HepG2 (cell line): ENCODE data around the gene ZNF527. TPM values are rescaled to one million over a fixed set of nuclear protein-coding genes. Genes with fewer than 3 reads are reported as not detected.

Experiments
- IKZF4 ChIP-seq: sonication (generic); formaldehyde crosslinking; IDR thresholded peaks from 2 replicates; pipeline ENCODE4 v1.5.1; 2020; ENCODE audit warnings: borderline replicate concordance, mild to moderate bottlenecking, low read depth, missing genetic modification reagents; ENCODE audit errors: not compliant biosample characterization
- JUN ChIP-seq: sonication (generic); formaldehyde crosslinking; IDR thresholded peaks from 2 replicates; pipeline ENCODE4 v1.4.0; 2020; ENCODE audit warnings: mild to moderate bottlenecking, missing genetic modification reagents
- NFATC3 ChIP-seq: sonication (generic); formaldehyde crosslinking; IDR thresholded peaks from 2 replicates; pipeline ENCODE4 v1.5.1; 2020; ENCODE audit warnings: mild to moderate bottlenecking, missing genetic modification reagents
- NFYC ChIP-seq: IDR thresholded peaks from 2 replicates; pipeline ENCODE4 v1.6.1; 2016; ENCODE audit warnings: missing genetic modification reagents, missing compliant biosample characterization
- SMARCE1 ChIP-seq: fragments of 450-650 bp; IDR thresholded peaks from 2 replicates; pipeline ENCODE4 v1.6.1; 2017; ENCODE audit warnings: borderline replicate concordance
- ZFP90 ChIP-seq: sonication (generic); formaldehyde crosslinking; IDR thresholded peaks from 2 replicates; pipeline ENCODE4 v1.8.0; 2022; ENCODE audit warnings: missing genetic modification reagents, mild to moderate bottlenecking, inconsistent platforms, borderline replicate concordance
- ZNF230 ChIP-seq: sonication (generic); formaldehyde crosslinking; IDR thresholded peaks from 2 replicates; pipeline ENCODE4 v1.4.0; 2020; ENCODE audit warnings: mild to moderate bottlenecking, missing genetic modification reagents
- ZSCAN9 ChIP-seq: IDR thresholded peaks from 2 replicates; pipeline ENCODE4 v1.6.1; 2016; ENCODE audit warnings: borderline replicate concordance
- polyA plus RNA-seq, 8 experiments: library from polyadenylated mRNA; depleted of rRNA in 3 of 8; stranded (reverse) in 7 of 8; unstranded in 1 of 8; fragments of >200 nt; fragmentation: Illumina TruSeq in 4 of 8; extraction: Trizol in 4 of 8; gene quantifications; 2 replicates each; pipeline versions ENCODE4 v1.2.1 to v1.2.3, GENCODE V29; 2011 to 2016; ENCODE audit warnings: low read depth in 4 of 8, missing spikeins in 1 of 8, mixed read lengths in 1 of 8; ENCODE audit not compliant: insufficient read depth in 1 of 8
- total RNA-seq, 5 experiments: library from RNA; depleted of rRNA; stranded (reverse); fragments of >200 nt; fragmentation: Illumina TruSeq; extraction: Trizol; gene quantifications; 2 replicates each; pipeline ENCODE4 v1.2.3, GENCODE V29; 2016; ENCODE audit warnings: low read depth in 1 of 5
- TF ChIP-seq, protein P1 (sequence below): sonication (generic); formaldehyde crosslinking; IDR thresholded peaks from 2 replicates; pipeline ENCODE4 v1.4.0; 2020; ENCODE audit warnings: low read depth, mild to moderate bottlenecking, missing genetic modification reagents
- TF ChIP-seq, protein P2 (sequence below), 2 experiments: fragments of 450-650 bp in 1 of 2; sonication (generic) in 1 of 2; formaldehyde crosslinking in 1 of 2; IDR thresholded peaks; 2 replicates each; pipeline versions ENCODE4 v1.6.1 to v1.8.0; 2016 to 2022; ENCODE audit warnings: antibody characterized with exemption in 1 of 2, mild to moderate bottlenecking in 1 of 2, missing genetic modification reagents in 1 of 2
- TF ChIP-seq, protein P3 (sequence below): sonication (generic); formaldehyde crosslinking; IDR thresholded peaks from 2 replicates; pipeline ENCODE4 v1.4.0; 2020; ENCODE audit warnings: missing genetic modification reagents, borderline replicate concordance
- TF ChIP-seq, protein P4 (sequence below): sonication (generic); formaldehyde crosslinking; IDR thresholded peaks from 2 replicates; pipeline ENCODE4 v1.4.0; 2020; ENCODE audit warnings: missing genetic modification reagents

The ZNF527 gene
- total and polyA plus RNA-seq, 2 of the 13 experiments (the other 11 are each of a cell fraction or from before 2014, with no cell fraction given) = 1.0 to 3.5 TPM

DNA sequence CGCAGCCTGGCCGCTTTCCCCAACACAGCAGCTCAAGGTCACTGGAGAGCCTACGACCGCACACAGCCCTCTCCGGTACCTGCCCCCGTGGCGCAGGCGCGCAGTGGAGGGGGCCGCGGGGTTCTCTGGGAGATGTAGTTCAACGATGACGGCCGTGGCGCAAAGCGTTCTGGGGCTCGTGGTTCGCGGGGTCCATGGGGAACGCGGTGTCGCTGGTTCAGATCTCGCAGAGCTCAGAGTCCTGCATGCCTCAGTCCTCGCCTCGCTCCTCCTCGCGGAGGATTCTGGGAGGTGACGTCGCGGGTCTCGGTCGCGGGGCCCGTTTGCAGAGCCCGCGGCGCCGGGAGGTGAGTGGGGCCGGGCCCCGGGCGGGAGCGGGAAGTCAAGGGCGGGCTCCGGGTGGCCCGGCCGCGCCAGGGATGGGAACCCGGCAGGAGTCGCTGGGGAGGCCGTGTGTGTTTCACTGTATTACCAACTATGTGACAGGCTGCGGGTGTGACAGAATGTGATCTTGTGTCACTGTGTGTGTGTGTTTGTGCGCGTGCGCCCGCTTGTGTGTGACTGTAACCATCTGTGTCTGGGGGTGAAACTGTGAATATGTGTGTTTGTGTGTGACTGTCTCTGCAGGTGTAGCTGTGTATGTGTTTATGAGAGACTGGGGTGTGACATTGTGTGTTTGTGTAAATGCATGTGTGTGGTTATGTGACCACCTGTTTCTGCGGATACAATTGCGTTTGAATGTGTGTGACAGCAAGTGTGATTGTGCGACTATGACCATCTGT is at the start of gene ZNF527 (continued):
- TF ChIP-seq, protein P1, sequence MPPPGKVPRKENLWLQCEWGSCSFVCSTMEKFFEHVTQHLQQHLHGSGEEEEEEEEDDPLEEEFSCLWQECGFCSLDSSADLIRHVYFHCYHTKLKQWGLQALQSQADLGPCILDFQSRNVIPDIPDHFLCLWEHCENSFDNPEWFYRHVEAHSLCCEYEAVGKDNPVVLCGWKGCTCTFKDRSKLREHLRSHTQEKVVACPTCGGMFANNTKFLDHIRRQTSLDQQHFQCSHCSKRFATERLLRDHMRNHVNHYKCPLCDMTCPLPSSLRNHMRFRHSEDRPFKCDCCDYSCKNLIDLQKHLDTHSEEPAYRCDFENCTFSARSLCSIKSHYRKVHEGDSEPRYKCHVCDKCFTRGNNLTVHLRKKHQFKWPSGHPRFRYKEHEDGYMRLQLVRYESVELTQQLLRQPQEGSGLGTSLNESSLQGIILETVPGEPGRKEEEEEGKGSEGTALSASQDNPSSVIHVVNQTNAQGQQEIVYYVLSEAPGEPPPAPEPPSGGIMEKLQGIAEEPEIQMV (CRISPR knock-in tag) = 0 out of 2 replicates have a peak, but pooled peaks have one; percentile 30
- TF ChIP-seq, protein P2, sequence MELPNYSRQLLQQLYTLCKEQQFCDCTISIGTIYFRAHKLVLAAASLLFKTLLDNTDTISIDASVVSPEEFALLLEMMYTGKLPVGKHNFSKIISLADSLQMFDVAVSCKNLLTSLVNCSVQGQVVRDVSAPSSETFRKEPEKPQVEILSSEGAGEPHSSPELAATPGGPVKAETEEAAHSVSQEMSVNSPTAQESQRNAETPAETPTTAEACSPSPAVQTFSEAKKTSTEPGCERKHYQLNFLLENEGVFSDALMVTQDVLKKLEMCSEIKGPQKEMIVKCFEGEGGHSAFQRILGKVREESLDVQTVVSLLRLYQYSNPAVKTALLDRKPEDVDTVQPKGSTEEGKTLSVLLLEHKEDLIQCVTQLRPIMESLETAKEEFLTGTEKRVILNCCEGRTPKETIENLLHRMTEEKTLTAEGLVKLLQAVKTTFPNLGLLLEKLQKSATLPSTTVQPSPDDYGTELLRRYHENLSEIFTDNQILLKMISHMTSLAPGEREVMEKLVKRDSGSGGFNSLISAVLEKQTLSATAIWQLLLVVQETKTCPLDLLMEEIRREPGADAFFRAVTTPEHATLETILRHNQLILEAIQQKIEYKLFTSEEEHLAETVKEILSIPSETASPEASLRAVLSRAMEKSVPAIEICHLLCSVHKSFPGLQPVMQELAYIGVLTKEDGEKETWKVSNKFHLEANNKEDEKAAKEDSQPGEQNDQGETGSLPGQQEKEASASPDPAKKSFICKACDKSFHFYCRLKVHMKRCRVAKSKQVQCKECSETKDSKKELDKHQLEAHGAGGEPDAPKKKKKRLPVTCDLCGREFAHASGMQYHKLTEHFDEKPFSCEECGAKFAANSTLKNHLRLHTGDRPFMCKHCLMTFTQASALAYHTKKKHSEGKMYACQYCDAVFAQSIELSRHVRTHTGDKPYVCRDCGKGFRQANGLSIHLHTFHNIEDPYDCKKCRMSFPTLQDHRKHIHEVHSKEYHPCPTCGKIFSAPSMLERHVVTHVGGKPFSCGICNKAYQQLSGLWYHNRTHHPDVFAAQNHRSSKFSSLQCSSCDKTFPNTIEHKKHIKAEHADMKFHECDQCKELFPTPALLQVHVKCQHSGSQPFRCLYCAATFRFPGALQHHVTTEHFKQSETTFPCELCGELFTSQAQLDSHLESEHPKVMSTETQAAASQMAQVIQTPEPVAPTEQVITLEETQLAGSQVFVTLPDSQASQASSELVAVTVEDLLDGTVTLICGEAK (IDR thresholded peaks at IDR 0.05) = no peak
- TF ChIP-seq, protein P2 (CRISPR knock-in tag; IDR thresholded peaks at IDR 0.05) = peak; percentile 91
- TF ChIP-seq ZNF230 (peak; percentile 76; the same call in 1 of the 2 replicates), ZSCAN9 (CRISPR knock-in tag) (no peak), SMARCE1 (no peak), ZFP90 (CRISPR knock-in tag) (peak; percentile 59; the same call in 1 of the 2 replicates), NFATC3 (CRISPR knock-in tag) (no peak), JUN (CRISPR knock-in tag) (0 out of 2 replicates have a peak, but pooled peaks have one; percentile 49), IKZF4 (CRISPR knock-in tag) (no peak), NFYC (CRISPR knock-in tag) (peak; percentile 45; the same call in 1 of the 2 replicates)
- TF ChIP-seq, protein P3, sequence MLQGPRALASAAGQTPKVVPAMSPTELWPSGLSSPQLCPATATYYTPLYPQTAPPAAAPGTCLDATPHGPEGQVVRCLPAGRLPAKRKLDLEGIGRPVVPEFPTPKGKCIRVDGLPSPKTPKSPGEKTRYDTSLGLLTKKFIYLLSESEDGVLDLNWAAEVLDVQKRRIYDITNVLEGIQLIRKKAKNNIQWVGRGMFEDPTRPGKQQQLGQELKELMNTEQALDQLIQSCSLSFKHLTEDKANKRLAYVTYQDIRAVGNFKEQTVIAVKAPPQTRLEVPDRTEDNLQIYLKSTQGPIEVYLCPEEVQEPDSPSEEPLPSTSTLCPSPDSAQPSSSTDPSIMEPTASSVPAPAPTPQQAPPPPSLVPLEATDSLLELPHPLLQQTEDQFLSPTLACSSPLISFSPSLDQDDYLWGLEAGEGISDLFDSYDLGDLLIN (CRISPR knock-in tag) = no peak; the same call in 1 of the 2 replicates
- TF ChIP-seq, protein P4, sequence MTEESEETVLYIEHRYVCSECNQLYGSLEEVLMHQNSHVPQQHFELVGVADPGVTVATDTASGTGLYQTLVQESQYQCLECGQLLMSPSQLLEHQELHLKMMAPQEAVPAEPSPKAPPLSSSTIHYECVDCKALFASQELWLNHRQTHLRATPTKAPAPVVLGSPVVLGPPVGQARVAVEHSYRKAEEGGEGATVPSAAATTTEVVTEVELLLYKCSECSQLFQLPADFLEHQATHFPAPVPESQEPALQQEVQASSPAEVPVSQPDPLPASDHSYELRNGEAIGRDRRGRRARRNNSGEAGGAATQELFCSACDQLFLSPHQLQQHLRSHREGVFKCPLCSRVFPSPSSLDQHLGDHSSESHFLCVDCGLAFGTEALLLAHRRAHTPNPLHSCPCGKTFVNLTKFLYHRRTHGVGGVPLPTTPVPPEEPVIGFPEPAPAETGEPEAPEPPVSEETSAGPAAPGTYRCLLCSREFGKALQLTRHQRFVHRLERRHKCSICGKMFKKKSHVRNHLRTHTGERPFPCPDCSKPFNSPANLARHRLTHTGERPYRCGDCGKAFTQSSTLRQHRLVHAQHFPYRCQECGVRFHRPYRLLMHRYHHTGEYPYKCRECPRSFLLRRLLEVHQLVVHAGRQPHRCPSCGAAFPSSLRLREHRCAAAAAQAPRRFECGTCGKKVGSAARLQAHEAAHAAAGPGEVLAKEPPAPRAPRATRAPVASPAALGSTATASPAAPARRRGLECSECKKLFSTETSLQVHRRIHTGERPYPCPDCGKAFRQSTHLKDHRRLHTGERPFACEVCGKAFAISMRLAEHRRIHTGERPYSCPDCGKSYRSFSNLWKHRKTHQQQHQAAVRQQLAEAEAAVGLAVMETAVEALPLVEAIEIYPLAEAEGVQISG (CRISPR knock-in tag) = peak; percentile 93
